IPS DF 4.7 (cell line): Measurements from ENCODE around the gene WDFY3.
"Not testable (repeated sequence)": the region's sequence is repeated elsewhere in the genome, so short reads cannot be mapped to it uniquely, and the experiment has no call there.

ENCODE experiments used
- DNase-seq: peaks from one replicate; pipeline ENCODE4 v3.0.0-alpha.2; 2013; ENCODE audit warnings: low spot score; ENCODE audit errors: extremely low read depth

Gene WDFY3

DNA sequence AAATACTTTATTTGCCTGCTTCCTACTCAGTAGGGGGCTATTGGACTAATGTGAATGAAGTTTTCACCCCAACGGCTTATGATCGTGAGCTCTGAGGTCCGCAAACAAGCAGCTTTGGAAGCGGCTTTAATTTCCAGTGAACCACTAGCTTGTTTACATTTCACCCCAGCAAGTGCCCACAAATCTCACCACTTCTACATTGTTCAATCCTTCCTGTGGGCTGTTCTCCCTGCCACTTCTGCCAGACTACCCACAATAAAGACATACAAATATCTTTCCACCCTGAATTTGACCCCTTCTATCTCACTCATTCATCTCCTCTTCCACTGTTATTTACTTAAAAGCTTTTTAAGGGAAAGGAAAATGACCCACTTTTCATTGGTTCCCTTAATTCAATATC is 285.5 kb downstream of the WDFY3 start:
- DNase-seq: no peak

DNA sequence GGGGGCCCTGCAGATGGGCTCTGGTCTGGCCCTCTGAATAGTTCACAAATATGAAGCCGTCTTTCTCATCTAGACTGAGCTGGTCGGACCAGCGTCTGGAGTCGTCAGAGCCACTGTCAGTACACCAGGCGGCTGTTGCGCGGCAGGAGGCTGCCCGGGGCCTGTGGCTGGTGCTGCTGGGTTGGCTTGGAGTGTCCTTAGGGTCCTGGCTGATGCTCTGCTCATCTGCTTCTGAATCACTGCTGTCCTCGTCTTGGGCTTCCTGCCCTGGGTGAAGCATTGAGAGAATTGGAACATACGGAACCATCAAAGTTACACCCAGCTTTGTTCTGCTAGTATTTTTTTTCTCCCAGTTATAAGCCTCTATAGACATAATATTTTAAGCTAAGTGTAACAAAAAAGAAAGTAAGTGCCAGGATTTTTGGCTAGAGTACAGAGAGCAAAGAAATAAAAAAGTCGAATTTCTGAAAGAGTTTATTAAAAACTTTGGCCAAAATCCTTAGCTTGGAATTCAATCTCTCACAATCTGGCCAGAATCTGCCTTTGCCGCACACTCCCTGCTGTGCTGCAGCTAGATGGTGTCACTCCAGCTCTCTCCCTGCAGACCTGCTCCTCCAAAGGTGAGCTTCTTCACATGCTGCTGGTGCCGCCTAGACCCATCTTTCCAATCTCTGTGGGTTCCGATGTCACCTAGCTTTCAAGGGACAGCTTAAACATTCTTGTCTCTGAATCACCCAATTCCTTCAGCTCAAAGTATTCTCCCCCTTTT is 287.3 kb downstream of the WDFY3 start:
- DNase-seq: no peak

DNA sequence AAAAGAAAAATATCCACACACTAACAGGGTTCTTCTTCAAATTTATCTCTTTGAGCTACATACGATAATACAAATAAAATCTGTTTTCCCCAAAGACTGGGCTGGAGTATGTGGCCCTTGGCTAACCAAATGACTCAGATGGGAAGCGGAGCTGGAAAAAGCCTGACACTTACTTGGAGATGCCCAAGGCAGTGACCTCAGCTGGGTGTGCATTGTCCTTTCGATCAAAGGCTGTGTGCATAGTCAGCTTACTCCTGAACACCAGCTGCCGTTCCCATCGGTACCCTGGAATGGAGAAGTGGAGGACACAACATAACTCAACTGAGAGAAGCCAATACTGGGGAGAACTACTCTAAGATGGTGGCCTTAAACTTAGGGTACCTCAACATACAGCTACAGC is 288.5 kb downstream of the WDFY3 start:
- no peak for DNase-seq

DNA sequence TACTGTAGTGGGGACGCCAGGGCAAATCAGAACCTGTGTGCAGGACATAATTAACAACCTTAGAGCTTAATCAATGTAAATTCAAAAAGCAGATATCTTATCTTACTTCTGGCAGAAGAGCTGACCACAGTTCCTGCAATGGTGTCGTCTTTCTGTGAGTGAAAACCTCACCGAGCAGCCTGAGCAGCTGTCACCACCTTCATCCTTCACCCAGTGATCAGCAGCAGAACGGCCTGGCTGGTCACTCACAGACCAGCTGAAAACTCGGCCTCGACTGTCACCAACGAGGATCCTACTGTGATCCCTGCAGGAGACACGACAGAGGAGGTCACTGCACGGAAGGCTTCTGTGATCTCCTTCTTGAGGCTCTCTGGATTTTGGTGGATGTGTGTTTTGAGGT is 289.4 kb downstream of the WDFY3 start:
- DNase-seq: no peak

DNA sequence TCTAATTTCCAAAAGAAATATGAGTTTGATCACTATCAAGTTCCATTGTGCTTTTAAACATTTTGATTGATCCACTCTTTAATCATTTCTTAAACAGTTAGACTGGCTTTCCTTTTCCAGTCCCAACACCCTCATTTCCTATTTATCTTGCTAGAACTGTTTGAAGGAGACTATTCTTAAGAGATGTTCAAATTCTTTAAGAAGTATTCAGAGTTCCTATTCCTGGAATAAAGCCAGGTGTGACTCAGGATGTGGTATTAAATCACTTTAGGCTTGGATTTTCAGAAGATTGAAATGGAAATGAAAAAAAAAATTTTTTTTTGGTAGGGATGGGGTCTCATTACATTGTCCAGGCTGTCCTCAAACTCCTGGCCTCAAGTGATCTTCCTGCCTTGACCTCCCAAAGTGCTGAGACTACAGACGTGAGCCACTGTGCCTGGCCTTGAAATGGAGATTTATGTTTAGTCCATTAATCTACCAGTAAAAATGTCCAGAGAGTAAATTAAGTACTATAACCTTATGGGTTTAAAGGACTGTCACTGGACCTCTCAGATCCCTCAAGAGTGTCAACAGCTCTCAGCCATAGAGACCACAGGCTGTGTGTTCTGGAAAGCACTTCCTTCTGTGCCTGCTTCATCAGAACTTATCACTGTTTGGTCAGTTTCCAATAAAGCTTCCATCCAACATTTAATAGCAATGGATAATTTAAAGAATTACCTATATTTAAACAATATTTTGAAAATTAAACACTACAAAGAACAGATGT is 292.8 kb downstream of the WDFY3 start:
- no peak for DNase-seq

DNA sequence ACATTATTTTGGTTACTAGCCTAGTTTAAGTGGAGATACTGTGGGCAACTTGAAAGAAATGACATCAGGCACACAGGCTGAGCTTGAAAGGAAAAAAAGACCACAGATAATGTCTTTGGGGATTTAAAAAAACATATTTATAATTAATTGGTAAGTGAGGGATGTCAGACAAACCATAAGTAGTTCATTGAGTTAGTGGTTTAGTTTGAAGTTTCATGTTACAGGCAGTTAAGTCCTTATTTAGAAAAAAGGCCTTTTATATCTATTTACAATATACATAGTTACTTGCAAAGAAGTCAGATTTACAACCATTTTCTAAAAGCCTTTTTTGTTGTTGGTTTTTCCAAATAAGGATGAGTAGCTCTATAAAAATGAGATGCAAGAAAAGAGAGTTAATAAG is 294.3 kb downstream of the WDFY3 start:
- no peak for DNase-seq

DNA sequence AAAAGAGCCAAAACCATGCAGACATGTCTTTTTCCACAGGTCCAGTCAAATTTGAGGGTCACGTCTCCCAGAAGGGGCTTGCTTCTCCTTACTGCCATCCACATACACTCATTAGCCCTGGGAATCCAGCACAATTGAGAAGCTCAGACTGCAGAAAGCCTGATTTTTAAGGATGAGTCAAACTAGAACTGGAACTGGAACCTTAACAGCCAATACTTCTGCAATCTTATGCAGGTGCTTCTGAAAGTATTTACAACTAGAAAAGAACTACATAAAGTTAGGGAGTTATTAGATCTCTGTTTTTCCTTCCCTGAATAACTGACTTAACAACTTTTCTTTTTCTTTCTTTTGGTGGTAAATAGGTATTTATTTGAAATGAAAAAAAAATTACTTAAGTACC is 297.3 kb downstream of the WDFY3 start:
- DNase-seq: no peak

DNA sequence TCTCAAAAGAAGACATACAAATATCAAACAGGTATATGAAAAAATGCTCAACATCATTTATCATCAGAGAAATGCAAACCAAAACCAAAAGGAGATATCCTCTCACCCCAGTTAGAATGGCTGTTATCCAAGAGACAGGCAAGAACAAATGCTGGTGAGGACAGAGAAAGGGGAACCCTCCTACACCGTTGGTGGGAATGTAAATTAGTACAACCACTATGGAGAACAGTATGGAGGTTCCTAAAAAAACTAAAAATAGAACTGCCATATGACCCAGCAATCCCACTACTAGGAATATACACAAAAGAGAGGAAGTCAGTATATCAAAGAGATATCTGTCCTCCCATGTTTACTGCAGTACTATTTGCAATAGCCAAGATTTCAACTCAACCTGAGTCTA is 300.1 kb downstream of the WDFY3 start:
- DNase-seq: no peak

DNA sequence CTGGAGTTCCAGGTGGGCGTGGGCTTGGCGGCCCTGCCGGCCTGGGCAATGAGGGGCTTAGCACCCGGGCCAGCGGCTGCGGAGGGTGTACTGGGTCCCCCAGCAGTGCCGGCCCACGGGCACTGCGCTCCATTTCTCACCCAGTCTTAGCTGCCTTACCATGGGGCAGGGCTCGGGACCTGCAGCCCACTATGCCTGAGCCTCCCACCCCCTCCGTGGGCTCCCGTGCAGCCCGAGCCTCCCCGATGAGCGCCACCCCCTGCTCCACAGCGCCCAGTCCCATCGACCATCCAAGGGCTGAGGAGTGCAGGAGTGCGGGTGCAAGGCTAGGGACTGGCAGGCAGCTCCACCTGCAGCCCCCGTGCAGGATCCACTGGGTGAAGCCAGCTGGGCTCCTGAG is 301.7 kb downstream of the WDFY3 start:
- DNase-seq: not testable (repeated sequence)

DNA sequence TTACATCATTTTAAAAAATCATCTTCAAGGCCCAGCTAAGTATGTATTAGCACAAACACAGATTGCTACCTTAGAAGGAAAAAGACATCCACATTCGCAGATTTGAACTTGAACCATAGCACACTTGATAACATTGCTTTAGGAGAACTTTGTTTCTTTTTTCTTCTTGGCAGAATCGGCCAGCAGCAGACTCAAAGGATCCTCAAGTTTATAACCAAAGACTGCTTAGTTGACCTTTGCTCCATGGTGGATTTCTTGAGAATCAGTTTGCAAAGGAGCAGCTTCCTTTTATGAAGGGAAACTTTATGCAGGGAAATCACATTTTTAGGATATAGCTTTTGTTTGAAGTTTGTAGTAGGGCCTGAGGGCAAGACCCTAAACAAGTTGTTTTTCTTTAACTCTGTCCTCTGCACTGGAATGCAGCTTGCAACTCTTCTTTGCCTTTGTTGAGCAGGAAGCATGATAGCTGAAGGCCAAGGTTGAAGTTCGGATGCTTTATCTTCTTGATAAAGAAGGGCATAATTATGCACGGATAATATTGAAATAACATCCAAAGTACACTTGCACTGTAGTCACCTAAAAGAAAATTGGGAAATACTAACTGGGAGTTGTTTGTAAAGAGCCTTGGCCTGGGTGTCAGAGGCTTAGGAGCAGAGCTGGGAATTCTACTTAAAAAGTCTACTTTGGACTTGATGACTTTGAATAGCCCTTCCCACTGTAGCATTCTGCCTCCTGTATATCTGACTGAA is 305.1 kb downstream of the WDFY3 start:
- DNase-seq: no peak

DNA sequence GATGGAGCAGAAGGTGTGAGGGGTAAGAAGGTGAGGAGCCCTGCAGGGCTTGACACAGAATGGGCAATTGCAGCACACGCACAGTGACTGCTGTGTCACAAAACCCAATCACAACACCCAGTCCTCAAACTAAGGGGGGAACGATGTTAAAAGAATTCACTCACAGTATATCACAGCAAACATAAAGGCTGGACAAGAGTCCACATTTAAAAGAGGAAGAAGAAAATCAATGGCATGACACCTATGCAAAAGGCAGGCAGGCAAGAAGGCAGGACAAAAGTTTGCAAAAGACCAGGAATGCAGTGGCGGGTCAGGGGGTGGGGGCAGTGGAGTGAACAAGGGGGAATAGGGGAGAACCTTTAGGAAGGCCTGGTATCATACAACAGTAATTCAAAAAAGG is 305.9 kb downstream of the WDFY3 start:
- DNase-seq: no peak

DNA sequence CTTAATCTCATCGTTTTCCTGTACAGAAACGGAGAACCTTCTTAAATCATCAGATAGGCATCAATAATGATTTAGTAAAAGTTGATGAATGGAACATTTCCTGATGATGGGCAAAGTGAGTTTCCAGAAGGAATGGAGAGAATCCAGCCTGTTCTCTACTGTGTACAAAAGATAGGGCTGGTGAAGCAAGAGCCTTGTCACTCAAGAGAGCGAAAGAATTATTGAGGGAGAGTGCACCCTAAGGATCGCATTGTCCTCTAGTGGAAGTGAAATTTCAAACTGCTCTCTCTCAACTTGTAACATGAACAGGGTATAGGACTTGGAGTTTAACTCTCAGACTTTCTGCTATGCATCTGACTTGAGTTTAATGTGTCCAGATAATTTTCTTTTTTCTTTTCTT is 314.0 kb downstream of the WDFY3 start:
- DNase-seq: no peak

DNA sequence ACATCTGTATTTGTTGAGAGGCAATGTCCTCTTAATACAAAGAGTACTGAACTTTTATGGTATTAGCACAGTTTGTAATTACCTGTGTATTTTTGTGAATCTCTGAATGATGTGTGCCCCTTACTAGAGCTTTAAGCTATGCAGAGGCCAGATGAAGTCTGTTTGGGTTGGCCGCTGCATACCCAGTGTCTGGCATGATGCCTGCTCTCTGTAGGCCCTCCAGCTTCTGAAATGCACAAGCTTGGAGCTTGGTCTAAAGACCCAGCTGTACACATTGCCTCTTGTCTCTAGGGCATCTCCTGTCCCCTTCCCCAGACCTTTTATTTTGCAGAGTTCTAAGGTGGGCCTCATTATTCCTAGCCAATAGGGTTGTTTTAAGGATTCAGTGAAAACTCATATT is 315.0 kb downstream of the WDFY3 start:
- no peak for DNase-seq

DNA sequence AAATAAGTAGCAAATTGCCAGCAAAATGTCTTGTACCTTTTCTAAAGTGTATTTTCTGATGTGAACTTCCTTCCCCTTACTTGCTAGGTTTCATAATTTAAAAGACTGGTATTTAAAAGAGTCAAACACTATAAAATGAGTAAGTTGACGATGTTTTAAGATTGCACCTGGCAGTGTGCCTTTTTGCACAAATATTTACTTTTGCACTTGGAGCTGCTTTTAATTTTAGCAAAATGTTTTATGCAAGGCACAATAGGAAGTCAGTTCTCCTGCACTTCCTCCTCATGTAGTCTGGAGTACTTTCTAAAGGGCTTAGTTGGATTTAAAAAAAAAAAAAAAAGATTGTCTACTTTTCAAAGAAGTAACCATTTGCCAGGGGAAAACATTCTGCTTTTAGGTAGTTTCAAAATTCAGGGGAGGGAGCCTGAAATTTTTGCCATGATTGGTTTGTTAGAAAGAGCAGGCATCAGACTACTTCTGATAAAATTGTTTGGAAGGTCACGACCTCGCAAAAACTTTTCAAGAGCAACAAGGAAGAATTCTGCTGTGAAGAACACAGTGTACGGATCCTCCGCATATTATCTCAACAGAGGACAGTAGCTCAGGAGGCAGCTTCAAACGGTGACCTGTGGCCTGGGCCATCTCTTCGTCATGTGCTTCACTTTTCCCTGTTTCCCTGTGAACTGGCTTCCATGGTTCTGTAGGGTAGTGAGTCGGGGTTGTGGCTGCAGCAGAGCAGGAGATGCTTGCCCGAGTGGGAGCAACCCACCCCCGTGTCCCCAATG is 317.4 kb downstream of the WDFY3 start:
- no peak for DNase-seq

DNA sequence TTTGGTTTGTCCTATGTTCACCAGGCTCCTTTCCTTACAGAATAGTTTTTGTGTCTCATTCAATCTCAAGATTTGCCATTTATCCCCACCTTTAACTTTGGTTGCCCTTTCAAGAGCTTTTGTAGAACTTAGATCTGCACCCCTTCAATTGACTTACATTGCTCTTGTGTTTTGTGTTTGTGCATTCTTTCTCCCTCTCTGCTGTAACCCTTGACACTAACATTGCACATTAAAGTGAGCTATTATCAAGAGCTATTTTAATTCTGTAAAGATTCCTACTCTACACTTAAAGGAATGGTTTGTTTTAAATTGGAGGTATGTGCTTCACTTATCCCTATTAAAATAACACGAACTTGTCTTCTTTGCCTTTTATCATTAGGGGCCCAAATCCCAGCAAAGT is 318.3 kb downstream of the WDFY3 start:
- DNase-seq: no peak

DNA sequence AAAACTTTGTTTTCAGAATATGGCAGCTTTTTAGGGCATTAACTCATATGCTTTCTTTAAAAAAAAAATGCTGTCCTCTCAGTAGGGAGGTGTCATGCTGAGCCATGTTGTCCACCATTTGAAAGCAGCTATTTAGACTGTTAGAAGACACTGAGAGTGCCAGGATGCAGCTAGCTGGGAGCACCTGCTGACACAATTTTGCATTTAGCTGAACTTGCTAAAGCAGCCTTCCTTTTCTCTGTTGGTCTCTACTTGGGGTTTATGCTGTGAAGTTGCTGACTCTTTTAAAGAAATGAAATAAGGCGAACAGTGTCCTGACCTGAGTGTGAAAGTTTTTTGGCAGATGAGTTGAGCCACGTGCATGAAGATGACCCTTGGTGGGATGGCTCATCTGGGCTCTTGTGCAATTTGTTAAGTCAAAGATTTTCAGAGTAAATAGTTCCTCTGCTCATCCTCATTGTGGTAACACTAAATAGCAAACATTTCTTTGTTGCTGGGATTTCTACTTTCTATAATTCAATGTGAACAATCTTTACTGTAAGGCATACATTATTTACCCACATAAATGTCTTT is 319.1 kb downstream of the WDFY3 start:
- DNase-seq: peak; percentile 41

DNA sequence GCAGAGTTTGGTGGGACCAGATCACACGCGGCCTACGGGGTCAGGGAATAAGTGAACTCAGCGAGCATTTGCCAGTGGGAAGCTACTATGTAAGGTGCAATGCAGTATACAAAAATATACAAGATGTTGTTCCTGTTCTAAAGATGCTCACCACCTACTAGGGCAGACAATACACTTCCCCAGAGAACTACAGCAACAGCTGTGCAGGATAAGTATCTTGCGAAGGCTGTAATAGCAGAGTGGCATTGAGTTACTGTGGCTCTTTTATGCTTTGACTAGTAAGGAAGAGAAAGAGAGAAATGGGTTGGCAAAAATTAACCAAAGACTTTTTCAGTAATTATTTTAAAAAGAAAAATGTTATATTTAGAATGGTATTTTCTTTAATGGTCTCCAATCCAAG is 322.4 kb downstream of the WDFY3 start:
- DNase-seq: no peak

DNA sequence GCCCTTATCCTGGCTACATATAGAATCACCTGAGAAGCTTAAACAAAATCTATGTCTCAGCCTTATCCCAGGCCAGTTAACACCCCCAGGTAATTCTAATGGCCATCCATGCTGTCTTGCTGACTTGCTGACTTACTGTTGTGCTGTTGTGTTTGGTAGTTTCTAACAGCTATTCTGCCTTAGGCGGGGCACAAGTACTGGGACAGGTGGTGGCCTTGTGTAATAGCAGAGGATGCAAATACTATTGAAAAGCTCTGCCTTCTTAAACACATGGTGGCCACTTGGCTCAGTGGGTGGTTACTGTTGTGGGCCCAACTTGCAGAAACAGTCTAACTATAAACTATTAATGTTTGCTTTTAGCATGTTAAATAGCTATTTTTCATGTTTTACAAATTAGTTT is 327.3 kb downstream of the WDFY3 start:
- DNase-seq: no peak

DNA sequence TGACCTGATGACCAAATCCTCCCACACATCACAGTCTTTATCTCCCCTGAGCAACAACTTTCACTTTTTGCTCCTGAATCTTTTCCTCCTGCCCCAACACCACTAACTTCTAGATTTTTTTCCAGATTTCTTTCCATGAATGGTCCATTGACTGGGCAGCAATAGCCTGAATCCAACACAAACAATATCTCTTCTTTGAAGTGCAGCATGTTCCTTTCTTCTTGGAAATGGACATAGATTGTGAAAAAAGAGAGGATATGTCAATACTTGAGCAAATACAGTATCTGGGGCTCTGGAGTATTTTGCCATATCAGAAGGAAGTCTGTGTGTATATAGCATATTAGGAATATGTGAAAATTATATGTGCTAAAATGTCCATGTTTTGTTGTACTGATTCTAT is 328.4 kb downstream of the WDFY3 start:
- no peak for DNase-seq

DNA sequence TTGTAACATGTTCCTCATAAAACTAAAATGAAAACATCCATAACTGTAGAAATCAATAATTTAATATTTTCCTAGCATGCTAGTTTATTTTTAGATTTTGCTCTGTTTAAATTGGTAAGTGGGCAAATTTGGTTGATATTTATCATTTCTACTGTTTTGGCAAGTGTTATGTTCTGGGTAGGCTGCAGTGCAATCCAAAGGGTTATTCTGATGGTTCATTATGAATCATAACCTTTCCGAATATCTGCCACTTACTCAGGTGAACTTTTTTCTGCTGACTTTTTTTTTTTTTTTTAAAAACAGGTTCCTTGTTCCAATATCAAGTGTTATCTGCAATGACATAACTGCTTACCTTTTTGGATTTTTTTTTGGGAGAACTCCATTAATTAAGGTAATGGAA is 331.5 kb downstream of the WDFY3 start:
- no peak for DNase-seq

DNA sequence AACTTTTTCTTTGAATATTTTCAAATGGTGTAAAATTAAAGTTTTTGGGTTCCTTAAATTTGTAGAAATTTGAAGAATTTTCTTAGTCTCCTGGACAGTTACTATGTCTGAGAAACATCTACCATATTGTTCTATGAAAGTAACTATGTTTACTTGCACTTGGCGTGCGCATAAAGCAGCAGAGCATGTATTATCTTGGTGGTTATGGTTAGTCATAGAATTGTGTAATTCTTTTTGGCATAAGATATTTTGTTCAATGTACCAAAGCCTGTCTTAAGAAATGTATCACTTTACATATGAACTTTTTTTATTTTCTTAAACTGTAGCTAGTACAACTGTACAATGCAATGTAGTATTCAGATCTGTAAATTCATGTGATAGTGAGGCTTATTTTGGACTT is 334.4 kb downstream of the WDFY3 start:
- DNase-seq: no peak
